Measurements from ENCODE around the gene ANKRD28. TPM values are rescaled to one million over a fixed set of nuclear protein-coding genes. Genes with fewer than 3 reads are reported as not detected.

The ANKRD28 gene
- total RNA-seq, 3 donors from 2014 or later, result 80.8 to 99.2 (median 89.8) TPM

GRCh38 chr3:15757824-15758223, 40.0 kb downstream of the ANKRD28 start:
- Histone ChIP-seq H3K9me3 (no peaks in the 10 kb centered on the region), H3K4me3 (no peak overlapping the region), H3K4me1 (no peaks in the 10 kb centered on the region), H3K27ac (no peak overlapping the region), H3K36me3 (no peaks in the 10 kb centered on the region), H3K27me3 (no peaks in the 10 kb centered on the region)
- intact Hi-C loops (cut with DNase I; ENCODE audit: low total_unique reads), result no loop called here
- TF ChIP-seq POLR2A (IDR thresholded peaks at IDR 0.05), result no peak
- TF ChIP-seq POLR2AphosphoS5 (IDR thresholded peaks at IDR 0.05), result no peak
- DNase-seq (ENCODE audit: low spot score in 2 of 2), result no peak

GRCh38 chr3:15756505-15756904, 41.3 kb downstream of the ANKRD28 start:
- Histone ChIP-seq H3K36me3 (no peaks in the 10 kb centered on the region), H3K9me3 (no peaks in the 10 kb centered on the region), H3K27me3 (no peaks in the 10 kb centered on the region), H3K4me1 (no peaks in the 10 kb centered on the region), H3K4me3 (no peak overlapping the region), H3K27ac (no peak overlapping the region)
- intact Hi-C loops (cut with DNase I; ENCODE audit: low total_unique reads), result no loop called here
- TF ChIP-seq POLR2AphosphoS5 (IDR thresholded peaks at IDR 0.05) (no peak), CTCF (IDR thresholded peaks at IDR 0.05) (no peak), POLR2A (IDR thresholded peaks at IDR 0.05) (no peak)
- no peak for DNase-seq (ENCODE audit: low spot score in 2 of 2)

- no peak for DNase-seq (ENCODE audit: low spot score in 2 of 2)
- Histone ChIP-seq H3K9me3 (no peaks in the 10 kb centered on the region), H3K4me3 (no peak overlapping the region), H3K36me3 (no peaks in the 10 kb centered on the region), H3K27ac (no peak overlapping the region), H3K4me1 (no peaks in the 10 kb centered on the region), H3K27me3 (no peaks in the 10 kb centered on the region)
- TF ChIP-seq POLR2AphosphoS5 (IDR thresholded peaks at IDR 0.05) (no peak), CTCF (IDR thresholded peaks at IDR 0.05) (no peak), POLR2A (IDR thresholded peaks at IDR 0.05) (no peak)
- intact Hi-C loops (cut with DNase I; ENCODE audit: low total_unique reads), result no loop called here
Measured at GRCh38 chr3:15755780-15756179, 42.0 kb downstream of the ANKRD28 start.

GRCh38 chr3:15755181-15755580, 42.6 kb downstream of the ANKRD28 start:
- H3K27me3 ChIP-seq, result no peaks in the 10 kb centered on the region
- no peak overlapping the region for H3K27ac ChIP-seq
- TF ChIP-seq POLR2A (IDR thresholded peaks at IDR 0.05) (no peak), CTCF (IDR thresholded peaks at IDR 0.05) (no peak), POLR2AphosphoS5 (IDR thresholded peaks at IDR 0.05) (no peak)
- H3K9me3 ChIP-seq, result no peaks in the 10 kb centered on the region
- intact Hi-C loops (cut with DNase I; ENCODE audit: low total_unique reads), result no loop called here
- H3K36me3 ChIP-seq, result no peaks in the 10 kb centered on the region
- no peaks in the 10 kb centered on the region for H3K4me1 ChIP-seq
- no peak for DNase-seq (ENCODE audit: low spot score in 2 of 2)
- no peak overlapping the region for H3K4me3 ChIP-seq

GRCh38 chr3:15754047-15754446, 43.7 kb downstream of the ANKRD28 start:
- no peaks in the 10 kb centered on the region for H3K36me3 ChIP-seq
- TF ChIP-seq POLR2A (IDR thresholded peaks at IDR 0.05) (no peak), CTCF (IDR thresholded peaks at IDR 0.05) (no peak), POLR2AphosphoS5 (IDR thresholded peaks at IDR 0.05) (no peak)
- DNase-seq (ENCODE audit: low spot score in 2 of 2), result no peak
- H3K27me3 ChIP-seq, result no peaks in the 10 kb centered on the region
- H3K9me3 ChIP-seq, result no peaks in the 10 kb centered on the region
- H3K27ac ChIP-seq, result no peak overlapping the region
- intact Hi-C loops (cut with DNase I; ENCODE audit: low total_unique reads), result no loop called here
- no peaks in the 10 kb centered on the region for H3K4me1 ChIP-seq
- H3K4me3 ChIP-seq, result no peak overlapping the region

Measured in breast epithelium (tissue), 4 donors.